Mucosa of rectum (tissue), 2 donors: ENCODE measurements around the gene SMCHD1.

Source experiments
- H3K27ac ChIP-seq, 2 donors: one replicate each; pipeline ENCODE4 v1.7.0; 2013; ENCODE audit warnings: inconsistent platforms in 2 of 2, low read depth in 2 of 2, low read length in 2 of 2
- H3K27me3 ChIP-seq, 2 donors: one replicate each; pipeline ENCODE4 v1.7.0; 2013; ENCODE audit warnings: low read length in 2 of 2; ENCODE audit not compliant: control insufficient read depth in 2 of 2, insufficient read depth in 2 of 2
- H3K36me3 ChIP-seq, 2 donors: one replicate each; pipeline ENCODE4 v1.7.0; 2013; ENCODE audit warnings: low read length in 2 of 2; ENCODE audit not compliant: control insufficient read depth in 2 of 2, insufficient read depth in 2 of 2
- H3K4me1 ChIP-seq, 2 donors: one replicate each; pipeline ENCODE4 v1.7.0; 2013; ENCODE audit warnings: low read length in 2 of 2, mild to moderate bottlenecking in 1 of 2; ENCODE audit not compliant: control insufficient read depth in 2 of 2, insufficient read depth in 2 of 2
- H3K4me3 ChIP-seq, 2 donors: one replicate each; pipeline ENCODE4 v1.7.0; 2013; ENCODE audit warnings: low read length in 2 of 2
- H3K9ac ChIP-seq, 2 donors: one replicate each; pipeline ENCODE4 v1.7.0; 2013; ENCODE audit warnings: low read length in 2 of 2, low read depth in 1 of 2, mild to moderate bottlenecking in 1 of 2
- H3K9me3 ChIP-seq, 2 donors: one replicate each; pipeline ENCODE4 v1.7.0; 2013; ENCODE audit warnings: low read length in 2 of 2; ENCODE audit not compliant: control insufficient read depth in 2 of 2
- donor health status: healthy.
- donor health status: Normal muscosa, but diverticular disease.

Gene SMCHD1

GRCh38 chr18:2635586-2635985, 19.9 kb upstream of the SMCHD1 start:
- Histone ChIP-seq H3K36me3 (no peaks in the 10 kb centered on the region), H3K4me1 (peaks cover 23 to 32% of the 10 kb centered on the region in 2 donors), H3K27me3 (no peaks in the 10 kb centered on the region), H3K9me3 (no peaks in the 10 kb centered on the region), H3K4me3 (no peak overlapping the region), H3K27ac (peak overlapping the region; percentile 94 to 96), H3K9ac (no peak overlapping the region)

GRCh38 chr18:2636126-2636631, 19.3 kb upstream of the SMCHD1 start:
- Histone ChIP-seq H3K9ac (peak overlapping the region; percentile 70 to 78), H3K36me3 (no peaks in the 10 kb centered on the region)

GRCh38 chr18:2641638-2642037, 13.9 kb upstream of the SMCHD1 start:
- H3K27ac ChIP-seq: peak overlapping the region; percentile 19 to 40
- no peaks in the 10 kb centered on the region for H3K27me3 ChIP-seq
- H3K9ac ChIP-seq: peak overlapping the region in 1 of 2 donors; percentile 8
- H3K36me3 ChIP-seq: no peaks in the 10 kb centered on the region
- H3K9me3 ChIP-seq: no peaks in the 10 kb centered on the region
- peak overlapping the region; percentile 31 to 45 for H3K4me3 ChIP-seq
- H3K4me1 ChIP-seq: peaks cover 9 to 23% of the 10 kb centered on the region in 2 donors

More at GRCh38 chr18:2636126-2636631, 19.3 kb upstream of the SMCHD1 start:
- no peaks in the 10 kb centered on the region for H3K9me3 ChIP-seq
- H3K4me3 ChIP-seq: peak overlapping the region; percentile 33 to 72
- H3K27ac ChIP-seq: peak overlapping the region; percentile 94 to 96
- H3K27me3 ChIP-seq: no peaks in the 10 kb centered on the region
- peaks cover 23 to 32% of the 10 kb centered on the region in 2 donors for H3K4me1 ChIP-seq

GRCh38 chr18:2642771-2643170, 12.8 kb upstream of the SMCHD1 start:
- Histone ChIP-seq H3K4me1 (peaks cover 2 to 14% of the 10 kb centered on the region in 2 donors), H3K27ac (no peak overlapping the region), H3K9ac (no peak overlapping the region), H3K36me3 (no peaks in the 10 kb centered on the region), H3K27me3 (no peaks in the 10 kb centered on the region), H3K4me3 (no peak overlapping the region), H3K9me3 (no peaks in the 10 kb centered on the region)

- H3K4me3 ChIP-seq: no peak overlapping the region
- H3K4me1 ChIP-seq: peaks cover 0 to 7% of the 10 kb centered on the region in 2 donors
- no peaks in the 10 kb centered on the region for H3K36me3 ChIP-seq
- no peak overlapping the region for H3K27ac ChIP-seq
- no peaks in the 10 kb centered on the region for H3K27me3 ChIP-seq
- no peaks in the 10 kb centered on the region for H3K9me3 ChIP-seq
- H3K9ac ChIP-seq: no peak overlapping the region
Measured at GRCh38 chr18:2644535-2644934, 11.0 kb upstream of the SMCHD1 start.

- no peak overlapping the region for H3K9ac ChIP-seq
- no peaks in the 10 kb centered on the region for H3K36me3 ChIP-seq
- H3K27ac ChIP-seq: no peak overlapping the region
- H3K4me3 ChIP-seq: no peak overlapping the region
- no peaks in the 10 kb centered on the region for H3K9me3 ChIP-seq
- peaks cover 5 to 9% of the 10 kb centered on the region in 2 donors for H3K4me1 ChIP-seq
- H3K27me3 ChIP-seq: no peaks in the 10 kb centered on the region
Measured at GRCh38 chr18:2651981-2652380, 3.5 kb upstream of the SMCHD1 start.

- no peaks in the 10 kb centered on the region for H3K27me3 ChIP-seq
- H3K9ac ChIP-seq: no peak overlapping the region
- no peak overlapping the region for H3K27ac ChIP-seq
- H3K36me3 ChIP-seq: no peaks in the 10 kb centered on the region
- peaks cover 12 to 14% of the 10 kb centered on the region in 2 donors for H3K4me1 ChIP-seq
- no peaks in the 10 kb centered on the region for H3K9me3 ChIP-seq
- H3K4me3 ChIP-seq: no peak overlapping the region
Measured at GRCh38 chr18:2653467-2653866, 2.1 kb upstream of the SMCHD1 start.

- H3K9me3 ChIP-seq: no peaks in the 10 kb centered on the region
- peak overlapping the region; percentile 98 for H3K27ac ChIP-seq
- peak overlapping the region; percentile 82 to 91 for H3K4me3 ChIP-seq
- peak overlapping the region; percentile 96 to 98 for H3K9ac ChIP-seq
- no peaks in the 10 kb centered on the region for H3K36me3 ChIP-seq
- H3K4me1 ChIP-seq: peaks cover 17 to 19% of the 10 kb centered on the region in 2 donors
- H3K27me3 ChIP-seq: no peaks in the 10 kb centered on the region
Measured at GRCh38 chr18:2654169-2654927, 1.2 kb upstream of the SMCHD1 start.

- no peaks in the 10 kb centered on the region for H3K9me3 ChIP-seq
- peak overlapping the region; percentile 96 to 98 for H3K9ac ChIP-seq
- H3K27me3 ChIP-seq: no peaks in the 10 kb centered on the region
- peaks cover 17 to 19% of the 10 kb centered on the region in 2 donors for H3K4me1 ChIP-seq
- H3K27ac ChIP-seq: peak overlapping the region; percentile 98
- H3K4me3 ChIP-seq: peak overlapping the region; percentile 82 to 91
- H3K36me3 ChIP-seq: no peaks in the 10 kb centered on the region
Measured at GRCh38 chr18:2654928-2655177, 673 bp upstream of the SMCHD1 start.

- no peaks in the 10 kb centered on the region for H3K27me3 ChIP-seq
- H3K4me1 ChIP-seq: peaks cover 16 to 19% of the 10 kb centered on the region in 2 donors
- H3K27ac ChIP-seq: peak overlapping the region; percentile 98
- H3K36me3 ChIP-seq: no peaks in the 10 kb centered on the region
- peak overlapping the region; percentile 87 to 91 for H3K4me3 ChIP-seq
- peak overlapping the region; percentile 79 to 98 for H3K9ac ChIP-seq
- H3K9me3 ChIP-seq: no peaks in the 10 kb centered on the region
Measured at GRCh38 chr18:2655954-2656236, 369 bp downstream of the SMCHD1 start.
